GM18519 (cell line): ENCODE measurements around the gene RFX1.

Experiments used
- ATAC-seq: cut with Tn5 transposase; IDR thresholded peaks from one replicate; pipeline ENCODE4 v1.9.1; 2021; ENCODE audit warnings: mild to moderate bottlenecking, moderate library complexity; ENCODE audit not compliant: unreplicated experiment, low FRiP score

Gene RFX1

DNA sequence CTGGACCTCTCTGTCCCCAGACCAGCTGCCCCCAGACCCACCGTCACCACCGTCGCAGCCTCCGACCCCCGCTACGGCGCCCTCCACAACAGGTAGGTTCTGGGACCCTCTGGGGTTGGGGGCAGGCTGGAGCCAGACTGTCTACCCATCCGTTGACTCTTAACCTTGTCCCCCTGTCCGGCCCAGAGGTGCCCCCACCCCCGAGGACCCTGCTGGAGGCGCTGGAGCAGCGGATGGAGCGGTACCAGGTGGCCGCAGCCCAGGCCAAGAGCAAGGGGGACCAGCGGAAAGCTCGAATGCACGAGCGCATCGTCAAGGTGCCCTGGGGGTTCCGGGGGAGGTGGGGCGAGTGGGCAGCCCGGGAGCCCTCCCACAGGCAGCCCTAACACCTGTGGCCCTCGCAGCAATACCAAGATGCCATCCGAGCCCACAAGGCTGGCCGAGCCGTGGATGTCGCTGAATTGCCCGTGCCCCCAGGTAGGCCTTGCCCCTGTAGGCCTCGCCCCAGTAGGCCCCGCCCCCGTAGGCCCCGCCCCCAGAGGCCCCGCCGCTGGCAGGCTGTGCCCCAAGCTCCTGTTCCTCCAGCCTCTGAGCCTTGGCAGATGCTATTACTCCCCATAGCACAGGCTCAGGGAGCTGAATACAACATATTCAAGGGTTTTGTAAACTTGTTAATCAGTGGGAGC is 87.3 kb downstream of the RFX1 start:
- no peak for ATAC-seq

GRCh38 chr19:13917888-13918406 is 88.2 kb downstream of the RFX1 start:
- ATAC-seq, result no peak

GRCh38 chr19:13914777-13915176 is 91.3 kb downstream of the RFX1 start:
- no peak for ATAC-seq

- ATAC-seq, result no peak
Observed at GRCh38 chr19:13913352-13913751, 92.8 kb downstream of the RFX1 start.
